Activated CD4-positive, alpha-beta T cell treated with anti-CD3 and anti-CD28 coated beads, Interleukin-2, amount 50 U/mL, for 4 hours (primary cell): ENCODE measurements around the gene CT47A7.
"Not testable (repeated sequence)": the region's sequence is repeated elsewhere in the genome, so short reads cannot be mapped to it uniquely, and the experiment has no call there.

Experiments used
- DNase-seq, 2 experiments: peaks; one replicate each; pipeline ENCODE4 v3.0.0-alpha.2; 2020

CT47A7 gene

GRCh38 chrX:120956500-120956899 lies at the start of gene CT47A7:
TSS of gene CT47A7 (minus strand) at chrX:120956600. CDS start at chrX:120956345, 255 bp downstream.
- DNase-seq: not testable (repeated sequence)

- no peak for DNase-seq
These were observed 44.2 kb upstream of the CT47A7 start for GRCh38 chrX:121000589-121000988.

- no peak for DNase-seq
These were observed 43.0 kb upstream of the CT47A7 start for GRCh38 chrX:120999413-120999812.

DNA sequence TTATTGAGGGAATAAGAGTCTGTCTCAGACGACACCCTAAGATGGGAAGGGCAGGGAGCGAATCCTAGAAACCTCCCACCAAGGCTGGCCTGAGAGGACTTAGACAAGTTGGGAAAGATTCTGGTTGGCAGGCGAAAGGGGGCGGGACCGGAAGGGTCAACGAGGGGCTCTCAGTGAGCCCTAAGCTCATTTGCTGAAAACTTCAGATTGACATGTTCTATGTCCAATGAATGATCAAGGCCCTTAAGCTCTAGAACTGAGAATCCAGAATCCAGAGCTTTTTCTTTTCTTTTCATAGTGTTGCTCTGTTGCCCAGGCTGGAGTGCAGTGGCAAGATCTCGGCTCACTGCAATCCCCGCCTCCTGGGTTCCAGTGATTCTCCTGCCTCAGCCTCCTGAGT lies 29.3 kb upstream of the CT47A7 start, which contains the start of gene CT47A1:
CT47A1 (minus strand) TSS at position 101 of the 400 bp plus-strand sequence. CDS start 231 bp downstream, outside the sequence.
- not testable (repeated sequence) for DNase-seq
